Liver (tissue), 3 donors: ENCODE measurements around the gene KCNJ5.

ENCODE experiments used
- FOXA1 ChIP-seq: IDR thresholded peaks from 2 replicates; pipeline ENCODE4 v1.6.1; 2016; ENCODE audit warnings: antibody characterized with exemption
- GABPA ChIP-seq, 2 donors: IDR thresholded peaks in 1 of 2; conservative IDR thresholded peaks in 1 of 2; 2 replicates each; pipeline ENCODE4 v1.6.1; 2016; ENCODE audit warnings: antibody characterized with exemption in 2 of 2, mild to moderate bottlenecking in 1 of 2, moderate library complexity in 1 of 2
- JUND ChIP-seq, 2 donors: IDR thresholded peaks; 2 replicates each; pipeline ENCODE4 v1.6.1; 2016; ENCODE audit warnings: antibody characterized with exemption in 2 of 2
- NR2F2 ChIP-seq: IDR thresholded peaks from 2 replicates; pipeline ENCODE4 v1.6.1; 2016; ENCODE audit warnings: antibody characterized with exemption
- TF ChIP-seq, protein P1 (sequence below): fragments of 150-350 bp; IDR thresholded peaks from 2 replicates; pipeline ENCODE4 v1.5.1; 2017; ENCODE audit warnings: improper control_type of control experiment, low read depth, low read length; ENCODE audit not compliant: missing input control
- TF ChIP-seq, protein P2 (sequence below): IDR thresholded peaks from 2 replicates; pipeline ENCODE4 v1.6.1; 2016; ENCODE audit warnings: antibody characterized with exemption
- donor health status: healthy.
- donor health status: healthy.

DNA sequence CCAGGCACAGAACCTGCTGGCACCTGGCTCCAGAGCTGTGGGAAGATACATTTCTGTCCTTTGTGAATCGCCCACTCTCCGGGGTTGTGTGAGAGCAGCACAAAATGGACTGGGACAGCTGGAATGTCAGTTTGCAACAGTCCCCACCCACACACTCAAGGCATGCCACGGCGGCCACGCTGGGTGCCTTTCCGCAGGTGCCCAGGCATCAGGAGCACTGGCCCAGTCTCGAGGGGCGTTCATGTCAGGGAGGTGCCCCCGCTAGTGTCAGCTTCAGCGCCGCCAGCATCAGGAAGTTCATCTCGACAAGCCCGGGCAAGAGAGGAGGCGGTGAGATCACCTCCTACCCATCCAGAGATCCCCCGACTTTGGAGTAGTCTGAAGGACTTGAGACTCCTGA is 49.4 kb downstream of the KCNJ5 start:
- TF ChIP-seq, protein P1, sequence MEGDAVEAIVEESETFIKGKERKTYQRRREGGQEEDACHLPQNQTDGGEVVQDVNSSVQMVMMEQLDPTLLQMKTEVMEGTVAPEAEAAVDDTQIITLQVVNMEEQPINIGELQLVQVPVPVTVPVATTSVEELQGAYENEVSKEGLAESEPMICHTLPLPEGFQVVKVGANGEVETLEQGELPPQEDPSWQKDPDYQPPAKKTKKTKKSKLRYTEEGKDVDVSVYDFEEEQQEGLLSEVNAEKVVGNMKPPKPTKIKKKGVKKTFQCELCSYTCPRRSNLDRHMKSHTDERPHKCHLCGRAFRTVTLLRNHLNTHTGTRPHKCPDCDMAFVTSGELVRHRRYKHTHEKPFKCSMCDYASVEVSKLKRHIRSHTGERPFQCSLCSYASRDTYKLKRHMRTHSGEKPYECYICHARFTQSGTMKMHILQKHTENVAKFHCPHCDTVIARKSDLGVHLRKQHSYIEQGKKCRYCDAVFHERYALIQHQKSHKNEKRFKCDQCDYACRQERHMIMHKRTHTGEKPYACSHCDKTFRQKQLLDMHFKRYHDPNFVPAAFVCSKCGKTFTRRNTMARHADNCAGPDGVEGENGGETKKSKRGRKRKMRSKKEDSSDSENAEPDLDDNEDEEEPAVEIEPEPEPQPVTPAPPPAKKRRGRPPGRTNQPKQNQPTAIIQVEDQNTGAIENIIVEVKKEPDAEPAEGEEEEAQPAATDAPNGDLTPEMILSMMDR, result no peak
- no peak for TF ChIP-seq FOXA1
- TF ChIP-seq, protein P2, sequence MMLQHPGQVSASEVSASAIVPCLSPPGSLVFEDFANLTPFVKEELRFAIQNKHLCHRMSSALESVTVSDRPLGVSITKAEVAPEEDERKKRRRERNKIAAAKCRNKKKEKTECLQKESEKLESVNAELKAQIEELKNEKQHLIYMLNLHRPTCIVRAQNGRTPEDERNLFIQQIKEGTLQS, result no peak
- no peak for TF ChIP-seq NR2F2
- no peak for TF ChIP-seq GABPA (IDR thresholded peaks at IDR 0.05 in 1 of 2, conservative IDR thresholded peaks at IDR 0.05 in 1 of 2)
- TF ChIP-seq JUND (IDR thresholded peaks at IDR 0.05), result no peak
